K562 (cell line): Measurements from ENCODE around the gene MATK.

Source experiments
- BHLHE40 ChIP-seq: IDR thresholded peaks from 2 replicates; pipeline ENCODE4 v1.6.1; 2011; ENCODE audit warnings: low read length, improper control_type of control experiment
- CTCF ChIP-seq, 3 experiments: IDR thresholded peaks in 2 of 3; conservative IDR thresholded peaks in 1 of 3; 2 replicates each; pipeline ENCODE4 v1.5.1; 2011 to 2012; ENCODE audit warnings: low read length in 3 of 3, mild to moderate bottlenecking in 3 of 3, control low read depth in 2 of 3, improper control_type of control experiment in 1 of 3, inconsistent platforms in 1 of 3, low read depth in 1 of 3, mixed read lengths in 1 of 3, moderate library complexity in 1 of 3; ENCODE audit not compliant: insufficient read depth in 2 of 3
- RNF2 ChIP-seq: sonication (generic); IDR thresholded peaks from 2 replicates; pipeline ENCODE4 v1.6.1; 2016

- TF ChIP-seq BHLHE40, result no peak
- TF ChIP-seq CTCF (IDR thresholded peaks at IDR 0.05 in 2 of 3, conservative IDR thresholded peaks at IDR 0.05 in 1 of 3; ENCODE audit: insufficient read depth in 2 of 3, low read depth in 1 of 3, low read length in 3 of 3), result no peak
- TF ChIP-seq RNF2, result no peak
Observed at GRCh38 chr19:3762130-3762473, 24.1 kb downstream of the MATK start.
